ENCODE results near the gene CIC.

Gene CIC

GRCh38 chr19:42290136-42290522 lies 21.1 kb downstream of the CIC start:
- no peak for DNase-seq

GRCh38 chr19:42290523-42291434 lies 21.7 kb downstream of the CIC start:
- no peak for DNase-seq

GRCh38 chr19:42291435-42291810 lies 22.4 kb downstream of the CIC start:
- DNase-seq, result no peak

GRCh38 chr19:42292042-42292960 lies 23.2 kb downstream of the CIC start:
- DNase-seq, result no peak

GRCh38 chr19:42292963-42293362 lies 23.9 kb downstream of the CIC start:
- DNase-seq, result no peak

GRCh38 chr19:42293540-42293939 lies 24.5 kb downstream of the CIC start:
- DNase-seq, result no peak

GRCh38 chr19:42293948-42294347 lies 24.9 kb downstream of the CIC start:
- no peak for DNase-seq

GRCh38 chr19:42294471-42295137 lies 25.6 kb downstream of the CIC start:
- no peak for DNase-seq

- no peak for DNase-seq
Measured at GRCh38 chr19:42295342-42295741, 26.3 kb downstream of the CIC start.

GRCh38 chr19:42295831-42296525 lies 26.9 kb downstream of the CIC start:
- peak; percentile 66 for DNase-seq

- no peak for DNase-seq
Measured at GRCh38 chr19:42297039-42297438, 28.0 kb downstream of the CIC start.

GRCh38 chr19:42301646-42302203 lies 32.7 kb downstream of the CIC start, which contains the start of gene PRR19:
PRR19 (plus strand) TSS chr19:42302132; CDS start chr19:42309585, 7,453 bp downstream.
- DNase-seq, result no peak

- no peak for DNase-seq
Measured at GRCh38 chr19:42303101-42303464, 34.0 kb downstream of the CIC start.

- DNase-seq, result no peak
Measured at GRCh38 chr19:42303876-42304275, 34.8 kb downstream of the CIC start.

- DNase-seq, result no peak
Measured at GRCh38 chr19:42306646-42307045, 37.6 kb downstream of the CIC start.

GRCh38 chr19:42309686-42310085 lies 40.6 kb downstream of the CIC start:
- DNase-seq, result no peak

- DNase-seq, result no peak
Measured at GRCh38 chr19:42311657-42312056, 42.6 kb downstream of the CIC start.

- no peak for DNase-seq
Measured at GRCh38 chr19:42312370-42312769, 43.3 kb downstream of the CIC start.

GRCh38 chr19:42313096-42313839 lies 44.2 kb downstream of the CIC start, which contains the start of gene TMEM145:
TMEM145 (plus strand) TSS chr19:42313309; CDS start chr19:42313377, 68 bp downstream.
- DNase-seq, result peak; percentile 28

GRCh38 chr19:42313840-42314755 lies 45.0 kb downstream of the CIC start:
- DNase-seq, result no peak
